Activated B cell treated with CpG ODN at 0.5 μM for 24 hours (primary cell): ENCODE data around the gene FMO3. TPM values are rescaled to one million over a fixed set of nuclear protein-coding genes. Genes with fewer than 3 reads are reported as not detected.

Source experiments
- ATAC-seq: fragments of 200-7000 bp; cut with Tn5 transposase; one replicate; pipeline ENCODE4 v1.10.0; 2021; ENCODE audit warnings: low read depth, mild to moderate bottlenecking, moderate library complexity
- CTCF ChIA-PET: fragments of 350-600 bp; sonication (Branson Sonifier 250); formaldehyde crosslinking; loops from one replicate; lab custom pipeline; 2021; ENCODE audit warnings: antibody characterized with exemption; lab: Charles Lee
- POLR2A ChIA-PET: fragments of 350-600 bp; sonication (Branson Sonifier 250); formaldehyde crosslinking; loops from one replicate; lab custom pipeline; 2021; ENCODE audit warnings: antibody characterized with exemption; lab: Charles Lee
- DNase-seq: peaks from one replicate; pipeline ENCODE4 v3.0.0; 2022
- H3K27ac Mint-ChIP-seq: one replicate; pipeline ENCODE4 v1.8.0; 2020; ENCODE audit warnings: mixed read lengths
- H3K27me3 Mint-ChIP-seq: one replicate; pipeline ENCODE4 v1.8.0; 2021; ENCODE audit warnings: mixed read lengths
- H3K36me3 Mint-ChIP-seq: one replicate; pipeline ENCODE4 v1.8.0; 2021; ENCODE audit warnings: low read depth, mixed read lengths
- H3K4me1 Mint-ChIP-seq: one replicate; pipeline ENCODE4 v1.8.0; 2021; ENCODE audit warnings: mixed read lengths
- H3K4me3 Mint-ChIP-seq: one replicate; pipeline ENCODE4 v1.8.0; 2020; ENCODE audit warnings: mild to moderate bottlenecking, mixed read lengths
- H3K9me3 Mint-ChIP-seq: one replicate; pipeline ENCODE4 v1.8.0; 2020; ENCODE audit warnings: mixed read lengths
- intact Hi-C: fragments of 100-400 bp; cut with micrococcal nuclease; formaldehyde crosslinking; loops from one replicate; pipeline ENCODE4 v1.15.1; 2024
- total RNA-seq: library from RNA; stranded (reverse); gene quantifications from 2 replicates; pipeline ENCODE4 v1.2.3, GENCODE V29; 2022
- TF ChIP-seq, protein P1 (sequence below): fragments of 200-600 bp; IDR thresholded peaks from one replicate; pipeline ENCODE4 v1.8.0; 2022; ENCODE audit warnings: antibody characterized with exemption, mild to moderate bottlenecking

FMO3 gene
- total RNA-seq, 1 donor from 2014 or later: not detected

DNA sequence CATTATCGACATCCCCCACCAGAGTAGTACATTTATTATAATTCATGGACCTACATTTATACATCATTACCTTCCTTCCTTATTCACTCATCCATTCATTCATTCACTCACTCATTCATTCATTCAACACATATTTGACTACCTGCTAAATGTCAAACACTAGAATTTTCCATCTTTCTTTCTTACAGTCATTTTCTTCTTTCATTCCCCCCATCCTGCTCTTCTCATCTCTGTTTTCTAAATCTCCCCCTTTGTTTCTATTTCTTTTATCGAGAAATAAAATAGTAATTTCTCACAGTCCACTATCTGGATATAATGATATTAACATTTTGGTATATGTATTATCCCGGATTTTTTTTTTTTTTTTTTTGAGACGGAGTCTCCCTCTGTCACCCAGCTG lies 27.8 kb upstream of the FMO3 start:
- intact Hi-C loops: no loop called here

DNA sequence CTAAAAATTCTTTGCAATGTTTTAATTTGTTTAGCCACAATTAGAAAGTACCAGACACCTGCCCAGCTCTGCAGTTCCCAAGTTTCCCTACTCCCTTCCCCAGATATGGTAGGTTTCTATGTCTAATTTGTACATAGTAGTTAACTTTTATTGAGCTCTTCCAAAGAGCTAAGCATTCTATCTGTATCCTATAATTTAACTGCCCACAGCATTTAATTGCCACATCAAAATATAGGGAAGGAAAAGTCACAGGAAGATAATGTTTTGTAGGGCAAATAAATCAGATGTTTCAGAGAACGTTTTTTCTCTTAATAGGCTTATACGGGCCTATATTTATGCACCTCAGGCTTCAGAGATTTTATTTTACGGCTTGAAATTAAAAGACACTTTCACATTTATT lies 15.7 kb upstream of the FMO3 start:
- Mint-ChIP-seq H3K4me1 (no peaks in the 10 kb centered on the region), H3K4me3 (no peak overlapping the region), H3K27ac (no peak overlapping the region), H3K27me3 (peaks cover 2% of the 10 kb centered on the region), H3K36me3 (no peaks in the 10 kb centered on the region), H3K9me3 (no peaks in the 10 kb centered on the region)
- TF ChIP-seq, protein P1, sequence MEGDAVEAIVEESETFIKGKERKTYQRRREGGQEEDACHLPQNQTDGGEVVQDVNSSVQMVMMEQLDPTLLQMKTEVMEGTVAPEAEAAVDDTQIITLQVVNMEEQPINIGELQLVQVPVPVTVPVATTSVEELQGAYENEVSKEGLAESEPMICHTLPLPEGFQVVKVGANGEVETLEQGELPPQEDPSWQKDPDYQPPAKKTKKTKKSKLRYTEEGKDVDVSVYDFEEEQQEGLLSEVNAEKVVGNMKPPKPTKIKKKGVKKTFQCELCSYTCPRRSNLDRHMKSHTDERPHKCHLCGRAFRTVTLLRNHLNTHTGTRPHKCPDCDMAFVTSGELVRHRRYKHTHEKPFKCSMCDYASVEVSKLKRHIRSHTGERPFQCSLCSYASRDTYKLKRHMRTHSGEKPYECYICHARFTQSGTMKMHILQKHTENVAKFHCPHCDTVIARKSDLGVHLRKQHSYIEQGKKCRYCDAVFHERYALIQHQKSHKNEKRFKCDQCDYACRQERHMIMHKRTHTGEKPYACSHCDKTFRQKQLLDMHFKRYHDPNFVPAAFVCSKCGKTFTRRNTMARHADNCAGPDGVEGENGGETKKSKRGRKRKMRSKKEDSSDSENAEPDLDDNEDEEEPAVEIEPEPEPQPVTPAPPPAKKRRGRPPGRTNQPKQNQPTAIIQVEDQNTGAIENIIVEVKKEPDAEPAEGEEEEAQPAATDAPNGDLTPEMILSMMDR: no peak
- intact Hi-C loops: no loop called here
- DNase-seq (no peak), ATAC-seq (no peak)
- ChIA-PET CTCF (no interaction called here), POLR2A (no interaction called here)

More for the DNA sequence above, 27.8 kb upstream of the FMO3 start:
- Mint-ChIP-seq H3K36me3 (no peaks in the 10 kb centered on the region), H3K27me3 (peaks cover 2% of the 10 kb centered on the region), H3K4me3 (no peak overlapping the region), H3K27ac (no peak overlapping the region), H3K9me3 (peaks cover 2% of the 10 kb centered on the region), H3K4me1 (no peaks in the 10 kb centered on the region)
- TF ChIP-seq, protein P1: no peak
- CTCF ChIA-PET: no interaction called here
- ATAC-seq: no peak
- POLR2A ChIA-PET: no interaction called here
- no peak for DNase-seq

DNA sequence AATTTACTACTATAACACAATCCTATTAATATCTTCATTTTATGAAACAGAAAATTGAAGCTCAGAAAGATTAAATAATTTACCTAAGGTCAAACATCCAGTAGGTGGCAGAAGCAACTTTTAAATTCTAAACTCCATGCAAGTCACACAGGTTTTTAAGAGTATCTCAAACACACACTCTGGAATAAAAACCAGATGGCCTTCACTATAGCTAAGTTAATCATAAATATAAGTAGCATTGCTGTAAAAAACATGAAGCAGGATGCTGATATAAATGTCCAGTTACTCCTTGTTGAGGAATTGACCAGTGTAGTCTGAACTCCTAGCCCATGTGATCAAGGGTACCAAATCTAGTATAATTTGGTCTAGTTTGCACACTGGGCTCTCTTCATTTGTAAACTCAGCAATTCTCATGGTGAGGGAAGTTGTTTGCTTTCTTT lies 9.4 kb upstream of the FMO3 start:
- no peak for DNase-seq
- no peaks in the 10 kb centered on the region for H3K4me1 Mint-ChIP-seq
- TF ChIP-seq, protein P1: no peak
- ChIA-PET POLR2A (no interaction called here), CTCF (interaction anchor here (0.9 to 1.8 kb wide), 2 partner anchors 146 to 232 kb away, joined by 5 to 18 read pairs; partner anchors contain the start of gene FMO4)
- no peaks in the 10 kb centered on the region for H3K9me3 Mint-ChIP-seq
- H3K4me3 Mint-ChIP-seq: no peak overlapping the region
- H3K36me3 Mint-ChIP-seq: no peaks in the 10 kb centered on the region
- intact Hi-C loops: loop anchor here (1.0 kb wide), 2 partner anchors 145 to 233 kb away; partner anchors contain the start of gene FMO4
- ATAC-seq: no peak
- H3K27me3 Mint-ChIP-seq: no peaks in the 10 kb centered on the region
- no peak overlapping the region for H3K27ac Mint-ChIP-seq

DNA sequence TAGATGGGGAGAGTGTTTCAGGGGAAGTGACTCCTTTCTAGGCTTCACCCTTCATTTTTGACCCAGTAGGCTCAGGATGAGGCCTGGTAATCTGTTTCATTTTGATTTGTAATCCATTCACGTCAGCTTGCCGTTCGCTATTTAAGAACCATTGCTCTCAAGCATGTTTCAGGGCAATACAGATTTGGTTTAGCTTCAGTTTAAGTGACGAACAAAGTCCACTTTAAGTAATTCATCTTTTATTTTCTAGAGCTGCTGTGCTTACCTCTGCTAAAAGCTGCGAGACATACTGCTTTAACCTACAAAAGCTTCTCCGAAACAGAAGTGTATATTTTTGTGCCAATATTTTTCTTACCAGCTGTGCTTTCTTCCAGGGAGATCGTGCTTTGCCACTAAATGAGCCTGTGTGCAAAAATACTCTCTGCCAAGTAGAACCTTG lies 8.9 kb upstream of the FMO3 start:
- ATAC-seq (no peak), DNase-seq (no peak)
- ChIA-PET CTCF (interaction anchor here (0.9 to 1.8 kb wide), 2 partner anchors 145 to 232 kb away, joined by 5 to 18 read pairs; partner anchors contain the start of gene FMO4), POLR2A (no interaction called here)
- Mint-ChIP-seq H3K27me3 (no peaks in the 10 kb centered on the region), H3K9me3 (no peaks in the 10 kb centered on the region), H3K36me3 (no peaks in the 10 kb centered on the region), H3K4me3 (no peak overlapping the region), H3K4me1 (no peaks in the 10 kb centered on the region), H3K27ac (no peak overlapping the region)
- intact Hi-C loops: loop anchor here (1.0 kb wide), 2 partner anchors 145 to 233 kb away; partner anchors contain the start of gene FMO4
- TF ChIP-seq, protein P1: no peak

DNA sequence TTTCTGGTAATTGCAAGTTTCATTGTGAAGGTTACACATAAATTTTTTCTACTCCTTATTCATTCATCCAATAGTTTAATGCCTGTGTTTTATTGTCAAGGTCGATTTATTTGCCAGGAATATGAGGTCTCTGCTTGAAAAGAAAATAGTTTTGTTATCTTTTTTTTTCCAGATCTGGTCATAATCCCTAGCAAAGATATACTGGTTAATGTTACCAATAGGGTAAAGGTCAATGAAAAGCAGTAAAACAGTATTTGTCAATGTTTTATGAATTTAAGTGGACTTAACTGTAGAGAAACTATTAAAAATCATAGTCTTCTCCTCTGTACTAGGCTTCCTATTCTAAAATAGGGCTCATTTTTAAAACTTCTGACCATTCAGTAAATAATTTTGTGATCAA lies 8.1 kb upstream of the FMO3 start:
- no peak for DNase-seq
- Mint-ChIP-seq H3K4me3 (no peak overlapping the region), H3K27me3 (no peaks in the 10 kb centered on the region), H3K36me3 (no peaks in the 10 kb centered on the region), H3K4me1 (no peaks in the 10 kb centered on the region), H3K27ac (no peak overlapping the region), H3K9me3 (no peaks in the 10 kb centered on the region)
- TF ChIP-seq, protein P1: no peak
- ChIA-PET CTCF (interaction anchor here (1.8 kb wide), 1 partner anchor 231 kb away, joined by 18 read pairs; the partner anchor contains the start of gene FMO4), POLR2A (no interaction called here)
- intact Hi-C loops: no loop called here
- ATAC-seq: no peak
